BE2C (cell line): Measurements from ENCODE around the gene CDAN1. TPM values are rescaled to one million over a fixed set of nuclear protein-coding genes. Genes with fewer than 3 reads are reported as not detected.

Experiments
- DNase-seq: peaks from one replicate; pipeline ENCODE4 v3.0.0-alpha.2; 2020
- H3K27me3 ChIP-seq: fragments of 250-450 bp; sonication (Bioruptor Pico); 2 replicates; pipeline ENCODE4 v1.5.1; 2020; ENCODE audit warnings: mild to moderate bottlenecking
- H3K36me3 ChIP-seq: fragments of 250-450 bp; sonication (Bioruptor Pico); 2 replicates; pipeline ENCODE4 v1.5.1; 2020; ENCODE audit warnings: mild to moderate bottlenecking
- H3K4me1 ChIP-seq: fragments of 250-450 bp; sonication (Bioruptor Pico); 2 replicates; pipeline ENCODE4 v1.5.1; 2020
- H3K4me3 ChIP-seq: 2 replicates; pipeline ENCODE4 v1.5.1; 2011; ENCODE audit warnings: low read depth, low read length
- H3K9me3 ChIP-seq: fragments of 250-450 bp; sonication (Bioruptor Pico); 2 replicates; pipeline ENCODE4 v1.5.1; 2020
- CTCF ChIP-seq: IDR thresholded peaks from 2 replicates; pipeline ENCODE4 v1.5.1; 2012; ENCODE audit warnings: mild to moderate bottlenecking, low read depth, low read length
- polyA plus RNA-seq: library from polyadenylated mRNA; unstranded; fragments of >200 nt; gene quantifications from one replicate; pipeline ENCODE4 v1.2.1, GENCODE V29; 2012; ENCODE audit warnings: low read depth, missing spikeins; ENCODE audit not compliant: insufficient read length, insufficient read depth

Gene CDAN1
- polyA plus RNA-seq: 9.6 TPM

DNA sequence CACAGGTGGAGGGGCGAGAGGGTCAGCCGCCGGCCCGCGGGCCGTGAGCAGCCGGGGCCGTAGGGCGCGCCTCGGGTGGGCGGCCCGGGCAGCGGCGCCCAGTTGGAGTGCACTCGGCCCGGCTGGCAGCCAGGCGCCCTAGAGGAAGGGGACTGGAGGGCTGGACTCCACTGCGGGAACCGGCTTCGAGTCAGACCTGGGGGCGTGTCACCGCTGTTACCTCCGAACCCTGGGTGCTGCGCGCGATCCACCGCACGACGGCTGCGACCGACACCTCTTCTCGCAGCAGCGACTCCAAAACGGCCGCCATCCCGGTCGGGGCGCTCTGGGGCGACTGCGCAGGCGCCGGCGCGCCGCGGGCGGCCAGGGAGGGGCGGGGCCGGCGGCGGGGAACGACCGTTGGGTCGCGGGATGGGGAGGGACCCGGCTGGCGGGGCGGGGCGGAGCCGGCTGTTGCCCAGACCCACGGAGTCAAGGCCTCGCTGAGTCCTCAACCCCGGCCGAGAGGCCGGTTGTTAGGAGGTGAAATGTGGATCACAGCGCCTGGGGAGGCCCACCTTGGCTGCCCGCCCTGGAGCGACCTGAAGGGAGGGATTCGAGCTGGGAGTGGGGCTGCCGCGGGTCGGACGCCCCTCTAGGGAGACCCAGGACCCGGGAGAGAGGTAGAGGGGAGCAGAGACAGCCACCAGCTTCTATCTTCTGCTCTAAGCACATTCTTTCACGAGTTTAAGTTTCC lies at the start of gene CDAN1:
TSS of gene CDAN1 (minus strand) at position 336 of the 736 bp plus-strand sequence. CDS start at position 310, 26 bp downstream.
- peak within 1 kb of the TSS; percentile 70 for H3K4me3 ChIP-seq
- no peak for TF ChIP-seq CTCF
- H3K9me3 ChIP-seq: no peaks in the 10 kb centered on the region

DNA sequence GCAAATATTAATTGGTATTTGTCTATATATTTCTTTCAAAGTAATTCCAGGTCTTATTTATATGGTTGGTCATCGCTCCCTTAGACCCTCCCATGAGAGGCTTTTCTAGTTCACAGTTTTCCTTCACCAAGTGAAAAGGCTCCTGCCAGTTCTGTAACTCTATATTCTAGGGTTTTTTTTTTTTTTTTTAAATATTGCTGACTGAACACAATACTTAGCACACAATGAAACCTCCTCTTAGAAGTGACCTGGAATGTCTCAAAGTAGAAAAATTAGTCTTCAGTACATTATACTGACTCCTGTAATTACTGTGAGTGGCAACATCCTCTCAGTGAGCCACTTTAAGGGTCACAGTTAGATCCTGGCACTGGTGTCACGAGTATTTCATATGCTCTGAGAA lies 48.6 kb upstream of the CDAN1 start:
- H3K4me1 ChIP-seq: no peaks in the 10 kb centered on the region
- no peak for TF ChIP-seq CTCF
- H3K4me3 ChIP-seq: no peak overlapping the region
- no peaks in the 10 kb centered on the region; the same call in 1 of the 2 replicates for H3K36me3 ChIP-seq
- H3K9me3 ChIP-seq: no peaks in the 10 kb centered on the region
- no peak for DNase-seq
- H3K27me3 ChIP-seq: no peaks in the 10 kb centered on the region

More for the DNA sequence above, at the start of gene CDAN1:
- H3K27me3 ChIP-seq: no peaks in the 10 kb centered on the region
- peaks cover 17% of the 10 kb centered on the region for H3K4me1 ChIP-seq
- DNase-seq: peak; percentile 95
- H3K36me3 ChIP-seq: peaks cover 16% of the 10 kb centered on the region

DNA sequence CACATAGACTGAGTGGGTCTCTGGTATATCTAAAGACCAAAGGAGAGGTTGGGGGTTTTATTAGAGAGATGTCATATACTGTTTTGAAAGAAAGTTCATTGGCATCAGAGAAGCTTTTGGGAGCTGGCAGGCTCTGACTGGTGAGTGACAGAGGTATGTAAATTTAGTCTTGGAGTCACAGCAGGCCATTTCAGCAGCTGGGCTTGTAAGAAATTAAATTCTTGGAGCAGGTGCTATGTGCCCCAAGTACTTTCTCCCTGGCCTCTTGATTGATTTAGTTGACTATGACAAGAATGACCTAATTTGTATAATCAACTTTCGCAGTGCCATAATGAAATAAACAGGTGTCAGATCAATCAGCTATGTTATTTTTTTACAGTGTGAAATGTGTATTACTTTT lies 47.8 kb upstream of the CDAN1 start:
- Histone ChIP-seq H3K4me1 (no peaks in the 10 kb centered on the region), H3K4me3 (no peak overlapping the region), H3K36me3 (no peaks in the 10 kb centered on the region; the same call in 1 of the 2 replicates), H3K9me3 (no peaks in the 10 kb centered on the region), H3K27me3 (no peaks in the 10 kb centered on the region)
- no peak for DNase-seq
- TF ChIP-seq CTCF: no peak

GRCh38 chr15:42782716-42783115 lies 45.8 kb upstream of the CDAN1 start:
- TF ChIP-seq CTCF: no peak
- H3K4me1 ChIP-seq: no peaks in the 10 kb centered on the region
- H3K36me3 ChIP-seq: no peaks in the 10 kb centered on the region; the same call in 1 of the 2 replicates
- H3K9me3 ChIP-seq: no peaks in the 10 kb centered on the region
- H3K27me3 ChIP-seq: no peaks in the 10 kb centered on the region
- DNase-seq: no peak
- H3K4me3 ChIP-seq: no peak overlapping the region

GRCh38 chr15:42775416-42775815 lies 38.5 kb upstream of the CDAN1 start:
- H3K9me3 ChIP-seq: no peaks in the 10 kb centered on the region
- H3K27me3 ChIP-seq: no peaks in the 10 kb centered on the region
- no peaks in the 10 kb centered on the region for H3K4me1 ChIP-seq
- DNase-seq: no peak
- H3K4me3 ChIP-seq: no peak overlapping the region
- no peak for TF ChIP-seq CTCF
- peaks cover 19% of the 10 kb centered on the region for H3K36me3 ChIP-seq

DNA sequence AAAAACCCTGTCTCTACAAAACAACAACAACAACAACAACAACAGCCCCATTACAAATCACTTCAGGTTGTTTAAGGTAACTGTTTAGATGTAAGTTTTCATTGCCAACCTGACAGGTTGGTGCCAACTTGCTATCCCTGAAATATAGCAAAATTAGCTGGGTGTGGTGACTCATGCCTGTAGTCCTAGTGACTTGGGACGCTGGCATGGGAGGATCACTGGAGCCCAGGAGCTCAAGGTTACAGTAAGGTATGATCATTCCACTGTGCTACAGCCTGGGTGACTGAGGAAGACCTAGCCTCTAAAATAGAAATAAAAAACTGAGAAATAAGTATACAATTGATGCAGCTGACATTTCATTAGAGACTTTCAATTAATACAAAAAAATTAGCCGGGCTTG lies 36.0 kb upstream of the CDAN1 start:
- Histone ChIP-seq H3K27me3 (no peaks in the 10 kb centered on the region), H3K36me3 (peaks cover 19% of the 10 kb centered on the region), H3K9me3 (no peaks in the 10 kb centered on the region), H3K4me1 (no peaks in the 10 kb centered on the region), H3K4me3 (no peak overlapping the region)
- no peak for DNase-seq
- TF ChIP-seq CTCF: no peak
